HL-60 (cell line): ENCODE results near the gene ANP32B.

ENCODE experiments used
- DNase-seq, 2 experiments: peaks; one replicate each; pipeline ENCODE4 v3.0.0-alpha.2; 2010 to 2020; ENCODE audit warnings: low read depth in 1 of 2, low spot score in 1 of 2
- H3K27ac ChIP-seq: fragments of 250-450 bp; sonication (Bioruptor Pico); replicated peaks from 2 replicates; pipeline ENCODE4 v1.5.1; 2020; ENCODE audit warnings: mild to moderate bottlenecking, moderate library complexity
- H3K27me3 ChIP-seq: fragments of 250-450 bp; sonication (Bioruptor Pico); 2 replicates; pipeline ENCODE4 v1.5.1; 2021; ENCODE audit warnings: mild to moderate bottlenecking, moderate library complexity; ENCODE audit not compliant: insufficient read depth, poor library complexity, severe bottlenecking
- H3K4me3 ChIP-seq: replicated peaks from 2 replicates; pipeline ENCODE4 v1.5.1; 2011; ENCODE audit warnings: mild to moderate bottlenecking, control low read depth, low read length; ENCODE audit not compliant: insufficient read depth
- GABPA ChIP-seq: IDR thresholded peaks from 2 replicates; pipeline ENCODE4 v1.6.1; 2012; ENCODE audit warnings: low read depth
- POLR2AphosphoS5 ChIP-seq: IDR thresholded peaks from 2 replicates; pipeline ENCODE4 v1.6.1; 2012; ENCODE audit warnings: low read depth
- REST ChIP-seq: IDR thresholded peaks from 2 replicates; pipeline ENCODE4 v1.6.1; 2012; ENCODE audit warnings: low read depth; ENCODE audit not compliant: insufficient replicate concordance
- SPI1 ChIP-seq: IDR thresholded peaks from 2 replicates; pipeline ENCODE4 v1.6.1; 2012; ENCODE audit warnings: low read depth, mild to moderate bottlenecking, borderline replicate concordance
- TF ChIP-seq, protein P1 (sequence below): IDR thresholded peaks from one replicate; pipeline ENCODE4 v1.5.1; 2011; ENCODE audit warnings: low read length, control low read depth, inconsistent platforms; ENCODE audit not compliant: insufficient read depth

Gene ANP32B

GRCh38 chr9:98009936-98010335, 26.8 kb downstream of the ANP32B start:
- DNase-seq, result no peak
- Histone ChIP-seq H3K27me3 (no peaks in the 10 kb centered on the region), H3K27ac (no peak overlapping the region), H3K4me3 (no peak overlapping the region)
- TF ChIP-seq GABPA (no peak), SPI1 (no peak), POLR2AphosphoS5 (no peak), REST (no peak)
- TF ChIP-seq, protein P1, sequence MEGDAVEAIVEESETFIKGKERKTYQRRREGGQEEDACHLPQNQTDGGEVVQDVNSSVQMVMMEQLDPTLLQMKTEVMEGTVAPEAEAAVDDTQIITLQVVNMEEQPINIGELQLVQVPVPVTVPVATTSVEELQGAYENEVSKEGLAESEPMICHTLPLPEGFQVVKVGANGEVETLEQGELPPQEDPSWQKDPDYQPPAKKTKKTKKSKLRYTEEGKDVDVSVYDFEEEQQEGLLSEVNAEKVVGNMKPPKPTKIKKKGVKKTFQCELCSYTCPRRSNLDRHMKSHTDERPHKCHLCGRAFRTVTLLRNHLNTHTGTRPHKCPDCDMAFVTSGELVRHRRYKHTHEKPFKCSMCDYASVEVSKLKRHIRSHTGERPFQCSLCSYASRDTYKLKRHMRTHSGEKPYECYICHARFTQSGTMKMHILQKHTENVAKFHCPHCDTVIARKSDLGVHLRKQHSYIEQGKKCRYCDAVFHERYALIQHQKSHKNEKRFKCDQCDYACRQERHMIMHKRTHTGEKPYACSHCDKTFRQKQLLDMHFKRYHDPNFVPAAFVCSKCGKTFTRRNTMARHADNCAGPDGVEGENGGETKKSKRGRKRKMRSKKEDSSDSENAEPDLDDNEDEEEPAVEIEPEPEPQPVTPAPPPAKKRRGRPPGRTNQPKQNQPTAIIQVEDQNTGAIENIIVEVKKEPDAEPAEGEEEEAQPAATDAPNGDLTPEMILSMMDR, result no peak

DNA sequence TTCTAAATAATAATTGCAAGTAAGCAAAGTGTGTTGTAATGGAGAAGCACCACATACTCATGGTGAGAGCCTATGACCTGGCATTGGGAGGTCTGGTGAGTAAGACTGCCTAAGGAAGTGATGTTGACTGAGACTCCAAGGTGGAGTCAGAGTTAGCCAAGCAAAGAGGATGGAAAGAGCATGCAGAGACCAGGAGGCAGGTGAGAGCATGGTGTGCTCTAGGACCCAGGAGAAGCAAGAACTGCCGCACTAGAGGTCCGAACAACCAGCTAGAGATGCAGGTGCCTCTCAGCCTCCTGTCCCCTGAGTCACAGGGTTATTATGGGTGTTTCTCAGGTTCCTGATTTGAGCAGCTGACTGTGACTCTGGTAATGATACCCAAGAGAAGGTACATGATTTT, 27.3 kb downstream of the ANP32B start:
- Histone ChIP-seq H3K27me3 (no peaks in the 10 kb centered on the region), H3K4me3 (no peak overlapping the region), H3K27ac (no peak overlapping the region)
- DNase-seq, result no peak
- TF ChIP-seq REST (no peak), POLR2AphosphoS5 (no peak), GABPA (no peak), SPI1 (no peak)
- TF ChIP-seq, protein P1, result no peak

DNA sequence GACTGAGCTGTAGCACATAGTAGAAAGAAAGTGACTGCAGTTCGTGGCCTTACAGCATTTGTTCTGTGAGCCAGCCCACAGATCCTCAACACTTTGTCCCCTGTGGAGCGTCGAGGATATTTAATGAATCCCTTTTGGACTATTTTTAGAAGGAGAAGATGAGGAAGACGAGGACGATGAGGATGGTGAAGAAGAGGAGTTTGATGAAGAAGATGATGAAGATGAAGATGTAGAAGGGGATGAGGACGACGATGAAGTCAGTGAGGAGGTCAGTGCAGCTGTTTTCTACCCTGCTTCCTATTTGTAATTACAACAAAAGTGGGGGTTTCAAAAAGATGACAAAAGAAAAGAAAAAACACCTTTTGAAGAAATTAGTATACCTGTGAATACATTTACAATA, 28.0 kb downstream of the ANP32B start:
- no peak for DNase-seq
- Histone ChIP-seq H3K27me3 (no peaks in the 10 kb centered on the region), H3K4me3 (no peak overlapping the region), H3K27ac (no peak overlapping the region)
- TF ChIP-seq REST (no peak), SPI1 (no peak), POLR2AphosphoS5 (no peak), GABPA (no peak)
- TF ChIP-seq, protein P1, result no peak
